Stimulated activated CD8-positive, alpha-beta memory T cell treated with anti-CD3 and anti-CD28 coated beads, Interleukin-4, amount 100 ng/mL, for 24 hours (primary cell): ENCODE measurements around the gene ARHGEF37.
"Not testable (repeated sequence)": the region's sequence is repeated elsewhere in the genome, so short reads cannot be mapped to it uniquely, and the experiment has no call there.

ENCODE experiments used
- DNase-seq: peaks from one replicate; pipeline ENCODE4 v3.0.0-alpha.2; 2020; ENCODE audit warnings: low read depth

ARHGEF37 gene

GRCh38 chr5:149567226-149567625, 14.1 kb upstream of the ARHGEF37 start:
- no peak for DNase-seq

GRCh38 chr5:149572170-149572569, 9.1 kb upstream of the ARHGEF37 start:
- no peak for DNase-seq

- DNase-seq = no peak
Measured at GRCh38 chr5:149572576-149573231, 8.6 kb upstream of the ARHGEF37 start.

GRCh38 chr5:149575131-149575530, 6.2 kb upstream of the ARHGEF37 start:
- no peak for DNase-seq

GRCh38 chr5:149576021-149576420, 5.3 kb upstream of the ARHGEF37 start:
- no peak for DNase-seq

GRCh38 chr5:149578896-149579295, 2.4 kb upstream of the ARHGEF37 start:
- no peak for DNase-seq

- no peak for DNase-seq
Measured at GRCh38 chr5:149580808-149581191, 498 bp upstream of the ARHGEF37 start.

GRCh38 chr5:149581931-149582768, 852 bp downstream of the ARHGEF37 start:
- DNase-seq = no peak

- DNase-seq = no peak
Measured at GRCh38 chr5:149583394-149583793, 2.1 kb downstream of the ARHGEF37 start.

- DNase-seq = no peak
Measured at GRCh38 chr5:149584121-149584520, 2.8 kb downstream of the ARHGEF37 start.

- DNase-seq = no peak
Measured at GRCh38 chr5:149585910-149586309, 4.6 kb downstream of the ARHGEF37 start.

GRCh38 chr5:149586708-149587318, 5.5 kb downstream of the ARHGEF37 start:
- DNase-seq = no peak

- no peak for DNase-seq
Measured at GRCh38 chr5:149588936-149589335, 7.6 kb downstream of the ARHGEF37 start.

GRCh38 chr5:149593370-149593769, 12.1 kb downstream of the ARHGEF37 start:
- DNase-seq = no peak

- DNase-seq = no peak
Measured at GRCh38 chr5:149594206-149594895, 13.1 kb downstream of the ARHGEF37 start.

GRCh38 chr5:149595105-149595504, 13.8 kb downstream of the ARHGEF37 start:
- DNase-seq = not testable (repeated sequence)

GRCh38 chr5:149596712-149597111, 15.4 kb downstream of the ARHGEF37 start:
- DNase-seq = no peak

- no peak for DNase-seq
Measured at GRCh38 chr5:149597618-149598017, 16.3 kb downstream of the ARHGEF37 start.

- not testable (repeated sequence) for DNase-seq
Measured at GRCh38 chr5:149598234-149598633, 16.9 kb downstream of the ARHGEF37 start.

GRCh38 chr5:149598966-149599365, 17.7 kb downstream of the ARHGEF37 start:
- DNase-seq = no peak

- no peak for DNase-seq
Measured at GRCh38 chr5:149599375-149599774, 18.1 kb downstream of the ARHGEF37 start.

- DNase-seq = no peak
Measured at GRCh38 chr5:149600932-149601331, 19.6 kb downstream of the ARHGEF37 start.
